ENCODE results near the gene PELO.

DNA sequence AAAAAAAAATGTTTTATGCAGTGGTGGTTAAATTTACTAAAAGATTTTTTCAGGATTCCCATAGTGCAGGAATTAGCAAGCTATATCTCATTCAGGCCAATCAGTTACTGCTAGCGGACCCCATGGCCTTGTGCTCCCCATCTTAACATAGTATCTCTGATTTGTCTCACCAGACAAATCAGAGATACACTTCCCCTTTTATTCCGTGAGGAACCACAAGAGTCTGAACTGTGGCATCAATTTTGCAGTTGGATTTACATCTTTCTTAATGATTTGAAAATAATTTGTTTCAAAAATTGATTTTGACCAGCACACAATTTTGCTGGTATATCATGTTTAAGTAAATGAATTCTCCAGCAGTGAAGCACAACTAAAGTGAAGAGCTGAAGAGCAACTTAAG lies 17.9 kb downstream of the PELO start:
- TF ChIP-seq, protein P1, sequence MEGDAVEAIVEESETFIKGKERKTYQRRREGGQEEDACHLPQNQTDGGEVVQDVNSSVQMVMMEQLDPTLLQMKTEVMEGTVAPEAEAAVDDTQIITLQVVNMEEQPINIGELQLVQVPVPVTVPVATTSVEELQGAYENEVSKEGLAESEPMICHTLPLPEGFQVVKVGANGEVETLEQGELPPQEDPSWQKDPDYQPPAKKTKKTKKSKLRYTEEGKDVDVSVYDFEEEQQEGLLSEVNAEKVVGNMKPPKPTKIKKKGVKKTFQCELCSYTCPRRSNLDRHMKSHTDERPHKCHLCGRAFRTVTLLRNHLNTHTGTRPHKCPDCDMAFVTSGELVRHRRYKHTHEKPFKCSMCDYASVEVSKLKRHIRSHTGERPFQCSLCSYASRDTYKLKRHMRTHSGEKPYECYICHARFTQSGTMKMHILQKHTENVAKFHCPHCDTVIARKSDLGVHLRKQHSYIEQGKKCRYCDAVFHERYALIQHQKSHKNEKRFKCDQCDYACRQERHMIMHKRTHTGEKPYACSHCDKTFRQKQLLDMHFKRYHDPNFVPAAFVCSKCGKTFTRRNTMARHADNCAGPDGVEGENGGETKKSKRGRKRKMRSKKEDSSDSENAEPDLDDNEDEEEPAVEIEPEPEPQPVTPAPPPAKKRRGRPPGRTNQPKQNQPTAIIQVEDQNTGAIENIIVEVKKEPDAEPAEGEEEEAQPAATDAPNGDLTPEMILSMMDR (IDR thresholded peaks at IDR 0.05; ENCODE audit: extremely low read depth in 1 of 2, insufficient read depth in 1 of 2, low read depth in 1 of 2, low read length in 2 of 2): no peak
- TF ChIP-seq POLR2A (IDR thresholded peaks at IDR 0.05; ENCODE audit: low read depth, low read length) (no peak), POLR2AphosphoS5 (IDR thresholded peaks at IDR 0.05; ENCODE audit: insufficient read depth, low read depth, low read length) (no peak), FOS (IDR thresholded peaks at IDR 0.05; ENCODE audit: borderline replicate concordance, insufficient read depth, low read length) (no peak), EZH2 (IDR thresholded peaks at IDR 0.05; ENCODE audit: borderline replicate concordance, low read depth, low read length, severe bottlenecking) (no peak), JUN (IDR thresholded peaks at IDR 0.05; ENCODE audit: borderline replicate concordance, insufficient read depth, insufficient read length, low read depth) (no peak), GATA2 (IDR thresholded peaks at IDR 0.05; ENCODE audit: insufficient read depth, insufficient read length, low read depth, low read length) (no peak), MYC (IDR thresholded peaks at IDR 0.05; ENCODE audit: low read depth, low read length) (no peak)
- TF ChIP-seq, protein P2, sequence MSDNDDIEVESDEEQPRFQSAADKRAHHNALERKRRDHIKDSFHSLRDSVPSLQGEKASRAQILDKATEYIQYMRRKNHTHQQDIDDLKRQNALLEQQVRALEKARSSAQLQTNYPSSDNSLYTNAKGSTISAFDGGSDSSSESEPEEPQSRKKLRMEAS (IDR thresholded peaks at IDR 0.05; ENCODE audit: insufficient read depth, insufficient read length): no peak

All from endothelial cell of umbilical vein (primary cell).